Stimulated activated CD8-positive, alpha-beta memory T cell treated with anti-CD3 and anti-CD28 coated beads, Interleukin-4, amount 100 ng/mL, for 1 hour (primary cell): Measurements from ENCODE around the gene RPL19.

Experiments
- DNase-seq, 2 donors: peaks; one replicate each; pipeline ENCODE4 v3.0.0-alpha.2; 2020; ENCODE audit warnings: low read depth in 2 of 2, low spot score in 1 of 2

Gene RPL19

GRCh38 chr17:39222866-39223834, 23.1 kb downstream of the RPL19 start:
- DNase-seq = no peak

GRCh38 chr17:39223907-39224777, 24.1 kb downstream of the RPL19 start:
- DNase-seq = no peak

- no peak for DNase-seq
Measured at GRCh38 chr17:39224778-39225307, 24.8 kb downstream of the RPL19 start.

GRCh38 chr17:39225308-39225958, 25.4 kb downstream of the RPL19 start, which contains the start of gene STAC2:
Gene STAC2, minus strand, starts transcription at chr17:39225945. Its CDS starts 443 bp downstream, at chr17:39225502.
- DNase-seq = no peak

- DNase-seq = peak in 1 of 2 donors; percentile 39
Measured at GRCh38 chr17:39225959-39226683, 26.0 kb downstream of the RPL19 start.

GRCh38 chr17:39227364-39227919, 27.4 kb downstream of the RPL19 start:
- DNase-seq = no peak

GRCh38 chr17:39229274-39229913, 29.3 kb downstream of the RPL19 start:
- no peak for DNase-seq

- no peak for DNase-seq
Measured at GRCh38 chr17:39230361-39230760, 30.3 kb downstream of the RPL19 start.

GRCh38 chr17:39231091-39231561, 31.0 kb downstream of the RPL19 start:
- no peak for DNase-seq

GRCh38 chr17:39231591-39232551, 31.8 kb downstream of the RPL19 start:
- peak in 1 of 2 donors; percentile 29 for DNase-seq

GRCh38 chr17:39235555-39236449, 35.7 kb downstream of the RPL19 start:
- no peak for DNase-seq

GRCh38 chr17:39236450-39236927, 36.4 kb downstream of the RPL19 start:
- no peak for DNase-seq

- DNase-seq = no peak
Measured at GRCh38 chr17:39236981-39237441, 36.9 kb downstream of the RPL19 start.

GRCh38 chr17:39237586-39237985, 37.5 kb downstream of the RPL19 start:
- DNase-seq = no peak

- peak; percentile 38 to 67 for DNase-seq
Measured at GRCh38 chr17:39238311-39238972, 38.4 kb downstream of the RPL19 start.

GRCh38 chr17:39239640-39240314, 39.7 kb downstream of the RPL19 start:
- peak in 1 of 2 donors; percentile 48 for DNase-seq
